HEK293 (cell line): ENCODE results near the gene SPRED2.
A peak's percentile ranks its signal among the peaks of the same experiment; 100 is the strongest.

ENCODE experiments used
- CTCF ChIA-PET: fragments of 350-600 bp; formaldehyde crosslinking; extraction: SDS; loops from one replicate; lab custom pipeline; 2021; ENCODE audit warnings: antibody characterized with exemption; lab: Yijun Ruan, JAX
- POLR2A ChIA-PET: fragments of 300-600 bp; formaldehyde crosslinking; extraction: SDS; loops from one replicate; lab custom pipeline; 2020; ENCODE audit warnings: antibody characterized with exemption, inconsistent platforms; lab: Yijun Ruan, JAX
- H3K27ac ChIP-seq: fragments of 200-500 bp; sonication (Bioruptor generic); 2 replicates; pipeline ENCODE4 v1.5.1; 2014; ENCODE audit warnings: low read depth, low read length, control low read depth, inconsistent platforms; ENCODE audit errors: extremely low read depth
- H3K36me3 ChIP-seq, 2 experiments: fragments of 200-500 bp in 1 of 2; sonication (Bioruptor generic) in 1 of 2; 1 replicate in 1 of 2; 2 replicates in 1 of 2; pipeline ENCODE4 v1.5.1; 2014 to 2017; ENCODE audit warnings: inconsistent platforms in 2 of 2, low read length in 2 of 2; ENCODE audit not compliant: control insufficient read depth in 2 of 2, insufficient read depth in 1 of 2
- H3K4me1 ChIP-seq: fragments of 200-500 bp; sonication (Bioruptor generic); 2 replicates; pipeline ENCODE4 v1.5.1; 2014; ENCODE audit warnings: mild to moderate bottlenecking, low read length, inconsistent platforms; ENCODE audit not compliant: control insufficient read depth, insufficient read depth
- H3K4me3 ChIP-seq: 2 replicates; pipeline ENCODE4 v1.5.1; 2011; ENCODE audit warnings: low read depth, mild to moderate bottlenecking, control low read depth, low read length, moderate library complexity
- H3K9me3 ChIP-seq: fragments of 200-500 bp; sonication (Bioruptor generic); 2 replicates; pipeline ENCODE4 v1.5.1; 2014; ENCODE audit warnings: low read depth, low read length, inconsistent platforms; ENCODE audit not compliant: control insufficient read depth, insufficient read depth
- CTCF ChIP-seq: fragments of 450-650 bp; formaldehyde crosslinking; IDR thresholded peaks from 2 replicates; pipeline ENCODE4 v1.5.1; 2016; ENCODE audit warnings: missing biosample characterization, missing genetic modification characterization
- IKZF3 ChIP-seq: fragments of 450-650 bp; IDR thresholded peaks from 2 replicates; pipeline ENCODE4 v1.5.0; 2018; ENCODE audit warnings: missing biosample characterization, mild to moderate bottlenecking, missing genetic modification characterization, moderate library complexity
- PRDM10 ChIP-seq: fragments of 450-650 bp; formaldehyde crosslinking; IDR thresholded peaks from 2 replicates; pipeline ENCODE4 v1.5.1; 2016; ENCODE audit warnings: missing biosample characterization, missing genetic modification characterization
- PRDM4 ChIP-seq: fragments of 450-650 bp; formaldehyde crosslinking; IDR thresholded peaks from 2 replicates; pipeline ENCODE4 v1.5.1; 2017; ENCODE audit warnings: missing biosample characterization, missing genetic modification characterization
- SP7 ChIP-seq: fragments of 450-650 bp; formaldehyde crosslinking; IDR thresholded peaks from 2 replicates; pipeline ENCODE4 v1.5.1; 2016; ENCODE audit warnings: missing biosample characterization, missing genetic modification characterization
- TRIM28 ChIP-seq: IDR thresholded peaks from 2 replicates; pipeline ENCODE4 v1.6.1; 2011; ENCODE audit warnings: low read length, control low read depth, borderline replicate concordance
- ZNF10 ChIP-seq: fragments of 450-650 bp; formaldehyde crosslinking; IDR thresholded peaks from 2 replicates; pipeline ENCODE4 v1.5.1; 2017; ENCODE audit warnings: missing biosample characterization, missing genetic modification characterization
- ZNF266 ChIP-seq: fragments of 450-650 bp; formaldehyde crosslinking; IDR thresholded peaks from 2 replicates; pipeline ENCODE4 v1.5.1; 2016; ENCODE audit warnings: missing biosample characterization, missing genetic modification characterization, low read depth

SPRED2 gene

GRCh38 chr2:65377556-65378192 lies 54.7 kb downstream of the SPRED2 start:
- Histone ChIP-seq H3K9me3 (no peaks in the 10 kb centered on the region), H3K27ac (no peak overlapping the region), H3K4me1 (peaks cover 26% of the 10 kb centered on the region), H3K36me3 (no peaks in the 10 kb centered on the region), H3K4me3 (no peak overlapping the region)
- ChIA-PET POLR2A (interaction anchor here (0.6 to 1.0 kb wide), 2 partner anchors 28 to 109 kb away, joined by 3 read pairs; no protein-coding TSS in a partner anchor), CTCF (interaction anchor here (0.6 kb wide), 1 partner anchor 906 kb away, joined by 3 read pairs; no protein-coding TSS in a partner anchor)
- peak; percentile 49; the same call in 1 of the 2 replicates for TF ChIP-seq TRIM28
- TF ChIP-seq ZNF266 (tag by site-specific recombination), result no peak
- no peak for TF ChIP-seq IKZF3 (tag by site-specific recombination)
- TF ChIP-seq SP7 (tag by site-specific recombination), result 0 out of 2 replicates have a peak, but pooled peaks have one; percentile 20
- TF ChIP-seq PRDM10 (tag by site-specific recombination), result peak; percentile 63

- POLR2A ChIA-PET, result no interaction called here
- peaks cover 40% of the 10 kb centered on the region for H3K4me1 ChIP-seq
Observed at GRCh38 chr2:65375723-65376122, 56.7 kb downstream of the SPRED2 start.

More at GRCh38 chr2:65375723-65376122, 56.7 kb downstream of the SPRED2 start:
- CTCF ChIA-PET, result interaction anchor here (1.1 kb wide), 1 partner anchor 61 kb away, joined by 3 read pairs; no protein-coding TSS in a partner anchor
- H3K9me3 ChIP-seq, result no peaks in the 10 kb centered on the region
- TF ChIP-seq PRDM4, result peak; percentile 62; the same call in 1 of the 2 replicates
- TF ChIP-seq ZNF10, result no peak
- no peak for TF ChIP-seq CTCF (tag by site-specific recombination)
- TF ChIP-seq, all 188 proteins: peak for 1
- Histone ChIP-seq H3K4me3 (no peak overlapping the region), H3K36me3 (no peaks in the 10 kb centered on the region), H3K27ac (no peak overlapping the region)
